ENCODE data around the gene KLK10.
"Not testable (repeated sequence)": the region's sequence is repeated elsewhere in the genome, so short reads cannot be mapped to it uniquely, and the experiment has no call there.

The KLK10 gene

DNA sequence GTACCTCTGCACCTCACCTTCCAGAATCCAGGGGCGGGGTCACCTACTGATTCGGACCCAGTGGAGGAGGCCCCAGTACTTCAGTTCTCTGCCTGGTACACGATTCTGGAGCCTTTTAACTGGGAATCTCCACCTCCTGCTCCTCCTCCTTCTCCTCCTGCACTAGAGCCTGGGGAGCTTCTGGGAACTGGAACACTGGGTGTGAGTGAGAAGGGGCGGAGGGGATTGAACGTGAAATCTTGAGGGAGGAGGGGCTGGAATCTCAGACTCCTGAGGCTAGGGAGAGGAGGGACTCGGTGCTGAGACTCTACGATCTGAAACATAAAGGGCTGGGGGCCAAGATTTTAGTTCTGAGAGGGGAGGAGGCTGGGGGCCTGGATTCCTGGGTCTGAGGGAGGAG is 18.0 kb downstream of the KLK10 start, which contains the start of gene KLK8:
TSS of gene KLK8 (minus strand) at position 90 of the 400 bp plus-strand sequence. CDS start 437 bp downstream, outside the sequence.
- no peak for DNase-seq (ENCODE audit: low spot score)

DNA sequence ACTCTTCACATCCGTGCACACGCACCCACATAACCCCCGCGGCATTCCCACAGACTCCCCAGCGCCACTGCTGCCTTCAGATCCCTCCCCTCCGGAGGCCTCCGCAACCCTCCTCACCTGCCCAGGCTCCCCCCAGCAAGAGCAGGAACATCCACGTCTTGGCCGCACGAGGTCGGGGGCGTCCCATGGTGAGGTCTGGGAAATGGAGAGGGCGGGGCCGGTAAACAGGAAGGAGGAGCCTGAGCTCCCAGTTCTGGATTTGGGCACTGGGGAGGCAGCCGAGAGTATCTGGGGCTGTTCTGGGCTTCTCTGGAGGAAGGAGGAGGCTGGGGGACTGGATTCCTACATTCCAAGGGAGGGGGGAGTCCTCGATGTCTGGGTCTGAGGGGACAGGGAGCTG is 18.5 kb downstream of the KLK10 start:
- DNase-seq (ENCODE audit: low spot score) = no peak

- DNase-seq (ENCODE audit: low spot score) = no peak
These were observed 19.1 kb downstream of the KLK10 start for GRCh38 chr19:51000426-51000825.

GRCh38 chr19:50998686-50999085 is 20.8 kb downstream of the KLK10 start:
- DNase-seq (ENCODE audit: low spot score) = no peak

GRCh38 chr19:50998061-50998460 is 21.4 kb downstream of the KLK10 start:
- no peak for DNase-seq (ENCODE audit: low spot score)

DNA sequence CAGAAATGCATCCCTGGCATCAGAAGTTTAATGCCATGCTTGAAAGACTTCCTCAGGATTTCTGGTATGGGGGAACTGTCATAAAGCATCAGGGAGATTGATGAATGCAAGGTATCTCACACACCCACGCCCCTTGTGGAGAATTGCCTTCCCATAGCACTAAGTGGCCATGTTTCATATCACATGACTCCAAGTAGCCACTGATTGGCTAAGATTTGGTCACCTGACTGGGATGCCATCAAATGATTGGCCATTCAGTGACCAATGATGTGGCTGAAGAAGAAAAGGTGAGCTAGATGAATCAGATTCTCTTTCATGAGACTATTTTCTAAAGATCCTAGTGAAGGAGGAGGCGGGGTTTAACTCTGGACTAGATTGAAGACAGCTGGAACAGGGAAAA is 25.4 kb downstream of the KLK10 start:
- no peak for DNase-seq (ENCODE audit: low spot score)

GRCh38 chr19:50992666-50993035 is 26.9 kb downstream of the KLK10 start:
- no peak for DNase-seq (ENCODE audit: low spot score)

GRCh38 chr19:50984416-50984815 is 35.1 kb downstream of the KLK10 start:
- DNase-seq (ENCODE audit: low spot score) = not testable (repeated sequence)

DNA sequence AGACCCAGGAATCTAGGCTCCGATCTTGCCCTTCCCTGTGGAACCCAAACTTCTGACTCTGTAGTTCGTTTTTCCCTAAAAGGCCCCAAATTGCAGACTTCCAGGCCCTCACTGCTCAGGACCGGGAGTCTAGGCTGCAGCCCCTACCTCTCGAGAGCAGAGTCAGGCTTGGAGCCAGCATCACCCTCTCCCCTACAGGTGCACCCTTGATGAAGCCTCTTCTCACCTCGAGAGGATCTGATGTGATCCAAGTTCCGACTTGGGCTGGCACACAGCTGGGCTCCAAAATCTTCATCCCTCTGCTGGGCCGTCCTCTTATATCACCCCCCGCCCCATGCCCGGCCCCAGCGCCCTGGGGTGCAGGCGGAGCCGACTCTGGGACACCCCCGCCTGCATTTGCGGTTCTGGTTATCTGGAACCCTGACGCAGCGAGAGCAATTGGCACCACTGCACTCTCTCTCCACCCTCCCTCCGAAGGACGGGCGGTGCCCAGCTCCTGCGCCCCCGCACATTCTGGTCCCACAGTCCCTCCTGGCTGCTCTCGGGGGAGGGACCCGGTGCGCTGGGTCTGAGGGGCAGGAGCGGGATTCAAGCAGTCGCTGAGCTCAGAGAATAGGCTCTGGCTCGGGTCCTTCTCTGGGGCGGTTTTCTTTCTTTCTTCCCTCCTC is 35.8 kb downstream of the KLK10 start, which contains the start of gene KLK7:
TSS of gene KLK7 (minus strand) at position 293 of the 668 bp plus-strand sequence. CDS start 1,518 bp downstream, outside the sequence.
- no peak for DNase-seq (ENCODE audit: low spot score)

DNA sequence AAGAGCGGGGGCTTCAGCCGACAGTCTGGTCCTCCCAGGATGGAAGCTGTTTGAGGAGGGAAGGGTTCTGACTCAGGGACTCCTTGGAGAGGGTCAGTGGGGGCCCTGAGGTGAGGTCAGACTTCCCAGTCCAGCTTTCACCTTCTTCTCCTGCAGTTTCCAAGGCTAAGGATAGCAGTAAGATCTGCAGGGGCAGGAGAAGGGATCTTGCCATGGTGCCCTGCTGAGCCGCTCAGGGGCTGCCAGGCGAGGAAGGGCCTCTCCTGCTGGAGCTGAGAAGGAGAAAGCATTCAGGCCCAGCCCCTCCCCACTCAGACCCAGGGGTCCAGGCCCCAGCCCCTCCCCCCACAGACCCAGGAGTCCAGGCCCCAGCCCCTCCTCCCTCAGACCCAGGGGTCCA is 37.3 kb downstream of the KLK10 start:
- no peak for DNase-seq (ENCODE audit: low spot score)

DNA sequence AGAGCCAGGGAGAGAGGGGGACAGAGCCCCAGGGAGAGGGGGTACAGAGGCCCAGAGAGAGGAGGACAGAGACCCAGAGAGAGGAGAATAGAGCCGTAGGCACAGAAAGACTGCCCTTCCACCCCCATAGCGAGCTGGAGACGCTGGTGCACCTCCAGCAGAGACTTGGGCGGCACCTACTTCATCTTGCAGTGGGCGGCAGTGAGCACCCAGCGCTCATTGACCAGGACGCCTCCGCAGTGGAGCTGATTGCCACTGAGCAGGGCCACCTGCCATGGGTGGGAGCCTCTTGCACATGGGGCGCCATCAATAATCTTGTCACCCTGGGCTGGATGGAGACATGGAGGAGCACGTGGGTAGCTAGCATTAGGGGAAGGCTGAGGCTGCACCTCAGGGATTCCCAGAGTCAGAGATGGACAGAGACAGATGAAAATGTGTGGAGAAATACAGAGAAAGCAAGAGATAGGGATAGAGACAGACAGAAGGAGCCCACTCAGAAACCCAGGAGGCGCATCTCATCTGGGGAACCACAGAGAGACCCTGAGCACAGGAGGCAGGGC is 37.8 kb downstream of the KLK10 start:
- DNase-seq (ENCODE audit: low spot score) = no peak

- no peak for DNase-seq (ENCODE audit: low spot score)
These were observed 39.3 kb downstream of the KLK10 start for GRCh38 chr19:50980208-50980607.

- DNase-seq (ENCODE audit: low spot score) = no peak
These were observed 39.8 kb downstream of the KLK10 start for GRCh38 chr19:50979758-50980157.

DNA sequence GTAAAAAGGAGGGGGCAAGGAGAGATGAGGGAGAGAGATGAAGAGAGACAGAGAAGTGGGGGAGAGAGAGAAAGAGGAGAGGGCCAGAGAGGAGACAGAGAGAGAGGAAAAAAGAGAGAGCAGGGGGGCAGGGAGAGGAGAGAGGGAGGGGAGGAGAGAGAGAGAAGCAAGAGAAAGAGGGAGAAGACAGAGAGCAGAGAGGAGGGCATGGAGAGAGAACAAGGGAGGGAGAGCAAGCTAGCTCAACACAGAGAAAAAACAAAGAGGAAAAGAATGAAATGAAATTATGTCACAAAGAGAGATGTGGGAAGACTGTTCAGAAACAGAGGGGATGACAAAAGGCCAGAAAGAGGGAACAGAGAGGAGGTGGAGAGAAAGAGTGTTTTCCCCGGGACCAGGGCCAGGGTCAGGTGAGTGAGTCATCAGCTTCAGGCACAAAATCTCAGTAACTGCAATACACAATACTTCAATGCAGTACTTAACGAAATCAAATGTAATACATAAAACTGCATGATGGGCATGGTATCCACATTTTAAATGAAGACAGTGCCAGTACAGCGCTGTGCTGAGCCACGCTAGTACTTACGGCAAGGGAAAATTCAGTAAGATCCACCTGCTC is 40.6 kb downstream of the KLK10 start:
- DNase-seq (ENCODE audit: low spot score) = no peak

- DNase-seq (ENCODE audit: low spot score) = no peak
These were observed 41.9 kb downstream of the KLK10 start for GRCh38 chr19:50977626-50978025.

GRCh38 chr19:50975766-50976165 is 43.7 kb downstream of the KLK10 start:
- DNase-seq (ENCODE audit: low spot score) = no peak

- DNase-seq (ENCODE audit: low spot score) = no peak
These were observed 44.6 kb downstream of the KLK10 start for GRCh38 chr19:50974702-50975556.

DNA sequence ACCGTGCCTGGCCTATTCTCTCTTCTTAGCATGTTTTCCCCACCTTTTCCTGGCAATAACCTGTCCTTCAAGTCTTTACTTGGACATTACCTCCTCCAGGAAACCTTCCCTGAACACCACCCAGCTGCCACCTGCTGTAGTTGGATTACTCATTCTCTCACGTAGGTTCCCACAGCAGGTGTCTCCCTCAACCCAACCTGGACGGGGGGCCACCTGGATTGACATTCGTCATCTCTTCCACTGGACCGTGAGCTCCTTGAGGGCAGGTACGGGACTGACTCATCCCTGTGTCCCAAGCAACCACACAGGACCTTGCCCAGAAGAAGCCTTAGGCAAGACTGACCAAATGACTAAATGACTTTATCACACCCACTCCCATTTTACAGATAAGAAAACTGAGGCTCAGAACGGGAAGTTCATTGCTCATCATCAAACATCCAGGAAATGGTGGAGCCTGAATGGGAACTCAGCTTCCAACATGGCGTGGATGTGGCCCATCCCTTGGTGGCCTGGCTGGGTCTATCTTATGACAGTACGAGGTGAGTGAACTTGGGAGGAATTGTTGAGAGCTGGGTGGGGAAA is 46.6 kb downstream of the KLK10 start:
- no peak for DNase-seq (ENCODE audit: low spot score)

GRCh38 chr19:50969810-50970209 is 49.7 kb downstream of the KLK10 start:
- not testable (repeated sequence) for DNase-seq (ENCODE audit: low spot score)

- no peak for DNase-seq (ENCODE audit: low spot score)
These were observed 50.1 kb downstream of the KLK10 start, which contains the start of gene KLK6 for GRCh38 chr19:50969413-50969760. Gene KLK6 (minus strand): TSS chr19:50969591. CDS start chr19:50968104, 1,487 bp downstream.

DNA sequence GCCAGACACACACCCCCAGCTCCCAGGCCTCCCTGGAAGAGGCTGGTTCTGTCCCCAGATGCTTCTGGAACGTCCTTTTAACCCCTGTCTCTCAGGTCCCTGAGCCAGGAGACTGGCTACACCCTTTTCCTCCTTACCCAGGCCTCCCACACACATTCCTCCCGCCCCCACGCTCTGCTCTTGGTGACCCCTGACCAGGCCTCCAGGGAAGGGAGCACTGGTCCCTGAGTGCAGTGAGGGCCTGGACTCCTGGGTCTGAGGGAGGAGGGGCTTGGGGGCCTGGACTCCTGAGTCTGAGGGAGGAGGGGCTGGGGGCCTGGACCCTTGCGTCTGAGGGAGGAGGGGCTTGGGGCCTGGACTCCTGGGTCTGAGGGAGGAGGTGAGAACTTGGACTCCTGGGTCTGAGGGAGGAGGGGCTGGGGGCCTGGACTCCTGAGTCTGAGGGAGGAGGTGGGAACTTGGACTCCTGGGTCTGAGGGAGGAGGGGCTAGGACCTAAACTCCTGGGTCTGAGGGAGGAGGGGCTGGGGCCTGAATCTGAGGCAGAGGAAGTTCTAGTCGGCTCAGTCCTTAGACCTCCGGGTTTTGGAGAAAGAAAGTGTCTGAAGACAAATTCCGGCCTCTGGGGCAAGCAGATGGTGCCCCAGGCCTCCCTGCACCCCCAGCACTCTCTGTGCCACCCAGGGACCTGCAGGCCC is 50.6 kb downstream of the KLK10 start:
- DNase-seq (ENCODE audit: low spot score) = no peak
